Glomerular visceral epithelial cell (primary cell): ENCODE results near the gene MZF1.

Experiments used
- DNase-seq: peaks from one replicate; pipeline ENCODE4 v3.0.0-alpha.2; 2016; ENCODE audit errors: extremely low spot score

Gene MZF1

GRCh38 chr19:58569943-58570670 is 3.0 kb downstream of the MZF1 start:
- no peak for DNase-seq

- DNase-seq, result no peak
Measured at GRCh38 chr19:58569191-58569942, 3.8 kb downstream of the MZF1 start.

- no peak for DNase-seq
Measured at GRCh38 chr19:58568453-58569130, 4.5 kb downstream of the MZF1 start.

- no peak for DNase-seq
Measured at GRCh38 chr19:58566989-58567388, 6.1 kb downstream of the MZF1 start.

GRCh38 chr19:58563823-58564222 is 9.3 kb downstream of the MZF1 start:
- DNase-seq, result no peak

GRCh38 chr19:58563034-58563573 is 10.0 kb downstream of the MZF1 start:
- DNase-seq, result peak; percentile 45

GRCh38 chr19:58562122-58563033 is 10.8 kb downstream of the MZF1 start:
- DNase-seq, result no peak

GRCh38 chr19:58561373-58562121 is 11.6 kb downstream of the MZF1 start:
- DNase-seq, result no peak

GRCh38 chr19:58560921-58561320 is 12.2 kb downstream of the MZF1 start:
- no peak for DNase-seq

- DNase-seq, result no peak
Measured at GRCh38 chr19:58560007-58560887, 12.9 kb downstream of the MZF1 start.

- peak; percentile 93 for DNase-seq
Measured at GRCh38 chr19:58559275-58560006, 13.7 kb downstream of the MZF1 start.

GRCh38 chr19:58558623-58559274 is 14.4 kb downstream of the MZF1 start:
- DNase-seq, result peak; percentile 99

- DNase-seq, result peak; percentile 57
Measured at GRCh38 chr19:58558066-58558622, 15.0 kb downstream of the MZF1 start, which contains the start of gene UBE2M. Gene UBE2M, minus strand, starts transcription at chr19:58558611. Its CDS starts 230 bp downstream, at chr19:58558381.

- no peak for DNase-seq
Measured at GRCh38 chr19:58557221-58558065, 15.7 kb downstream of the MZF1 start.

GRCh38 chr19:58556622-58557220 is 16.4 kb downstream of the MZF1 start:
- DNase-seq, result no peak

GRCh38 chr19:58555920-58556621 is 17.1 kb downstream of the MZF1 start:
- DNase-seq, result no peak
